NCI-H1436 (cell line): ENCODE results near the gene DUSP22.
"Not testable (repeated sequence)": the region's sequence is repeated elsewhere in the genome, so short reads cannot be mapped to it uniquely, and the experiment has no call there.

Experiments
- DNase-seq: peaks from one replicate; lab custom pipeline; 2025; lab: John Stamatoyannopoulos, UW

DUSP22 gene

DNA sequence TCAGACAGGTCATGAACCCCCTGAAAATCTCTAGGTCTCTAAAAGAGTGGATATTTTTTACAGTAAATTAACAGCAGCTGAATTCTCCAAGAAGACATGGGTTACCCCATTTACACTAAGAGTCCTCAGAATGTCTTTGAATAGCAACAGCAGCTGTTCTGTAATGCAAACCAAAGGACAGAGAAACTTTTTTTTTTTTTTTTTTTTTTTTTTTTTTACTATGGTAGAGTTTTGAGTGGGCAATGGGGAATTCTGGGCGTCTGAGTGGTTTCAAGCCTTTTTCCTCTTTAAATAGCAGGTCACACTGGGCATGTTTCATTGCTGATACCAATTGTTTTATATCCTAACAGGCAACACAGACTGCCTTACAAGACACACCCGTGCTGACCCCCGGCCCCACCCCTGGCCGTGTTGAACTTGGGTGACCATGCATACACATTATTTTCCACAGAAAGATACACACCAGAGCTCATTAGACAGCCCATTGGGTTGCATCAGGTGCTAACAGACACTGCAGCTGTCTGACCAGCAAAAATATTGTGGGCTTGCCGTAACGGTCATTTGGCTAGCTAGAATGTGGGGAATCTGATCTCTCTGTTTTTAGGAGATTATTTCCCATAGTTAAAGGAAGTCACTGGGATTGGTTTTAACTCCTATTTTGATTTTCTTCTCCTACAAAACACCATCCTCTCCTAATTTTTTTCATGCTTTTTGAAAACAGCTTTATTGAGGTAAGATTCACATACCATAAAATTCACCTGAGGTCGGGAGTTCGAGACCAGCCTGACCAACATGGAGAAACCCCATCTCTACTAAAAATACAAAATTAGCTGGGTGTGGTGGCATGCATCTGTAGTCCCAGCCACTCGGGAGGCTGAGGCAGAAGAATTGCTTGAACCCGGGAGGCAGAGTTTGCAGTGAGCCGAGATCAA is 72.6 kb downstream of the DUSP22 start:
- DNase-seq = no peak

DNA sequence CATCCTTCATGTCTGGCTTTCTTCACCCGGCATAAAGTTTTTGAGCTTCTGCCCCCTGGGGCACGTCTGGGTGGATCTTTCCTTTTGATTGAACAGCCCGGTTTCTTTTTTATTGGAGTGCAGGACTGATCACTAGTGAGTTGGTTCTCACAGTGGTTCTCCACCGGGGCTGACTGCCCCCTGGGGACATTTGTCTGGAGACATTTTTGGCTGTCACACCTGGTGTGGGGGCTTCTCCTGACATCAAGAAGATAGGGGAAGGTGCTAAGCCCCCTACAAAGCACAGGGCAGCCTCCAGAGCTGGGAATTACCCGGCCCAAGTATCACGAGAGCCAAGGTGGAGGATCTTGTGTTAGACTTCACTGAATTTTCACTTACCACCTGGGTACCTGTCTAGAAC is 73.5 kb downstream of the DUSP22 start:
- no peak for DNase-seq

DNA sequence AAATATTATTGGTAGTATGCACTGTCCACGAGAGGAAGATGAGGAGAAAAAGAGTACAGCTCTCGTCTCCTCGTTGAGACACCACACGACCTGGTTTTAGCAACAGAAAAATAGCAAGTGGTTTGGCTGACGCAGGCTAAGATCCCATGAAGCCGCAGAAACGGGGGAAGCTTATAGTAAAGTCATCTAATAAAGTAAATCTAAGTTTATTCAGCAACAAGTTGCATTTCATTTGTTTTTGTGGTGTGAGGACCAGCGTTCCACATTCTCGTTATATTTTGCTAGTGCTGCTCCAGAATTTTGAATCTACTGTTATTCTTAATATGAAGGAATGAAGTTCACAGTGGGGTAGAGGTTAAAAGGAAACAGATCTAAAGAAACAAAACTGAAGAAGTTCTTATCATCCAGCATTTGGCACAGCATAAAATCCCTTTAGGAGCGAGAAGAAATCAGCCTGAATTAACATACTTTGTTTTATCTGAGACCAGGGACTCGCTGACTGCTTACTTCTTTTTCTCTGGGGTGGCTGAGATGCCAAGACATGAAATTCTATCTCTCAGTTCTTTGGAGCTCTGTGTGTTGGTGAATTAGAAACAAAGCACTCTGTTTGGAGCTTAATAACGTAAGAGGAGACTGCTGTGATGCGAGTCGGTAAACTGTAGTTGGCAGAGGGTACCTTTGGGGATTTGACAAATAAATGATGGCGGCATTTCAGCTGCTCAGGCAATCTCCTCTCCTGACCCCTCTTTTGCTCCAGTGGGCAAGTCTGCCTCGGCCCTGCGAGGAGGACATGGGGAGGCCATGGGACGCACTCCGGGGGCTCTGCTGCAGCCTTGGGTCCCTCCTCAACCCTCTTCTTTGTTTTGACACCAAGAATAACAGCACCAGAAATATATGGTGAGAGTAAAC is 74.4 kb downstream of the DUSP22 start:
- DNase-seq = no peak

DNA sequence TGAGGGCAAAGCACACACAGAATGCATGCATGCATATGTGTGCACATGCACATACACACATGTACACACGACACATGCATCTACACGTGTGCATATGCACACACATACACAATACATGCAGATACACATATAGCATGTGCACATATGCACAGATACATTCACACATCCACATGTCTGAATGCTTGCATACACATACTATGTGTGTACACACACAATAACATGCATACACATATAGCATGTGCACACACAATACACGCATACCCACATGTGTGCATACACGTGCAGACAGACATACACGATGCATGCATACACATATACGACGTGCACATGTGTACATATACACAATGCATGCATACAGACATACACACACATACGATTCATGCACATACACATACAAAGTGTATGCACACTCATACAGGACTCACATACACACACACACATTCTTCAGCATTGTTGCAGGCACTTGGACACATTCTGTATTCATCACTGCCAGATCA is 75.1 kb downstream of the DUSP22 start:
- DNase-seq = no peak

DNA sequence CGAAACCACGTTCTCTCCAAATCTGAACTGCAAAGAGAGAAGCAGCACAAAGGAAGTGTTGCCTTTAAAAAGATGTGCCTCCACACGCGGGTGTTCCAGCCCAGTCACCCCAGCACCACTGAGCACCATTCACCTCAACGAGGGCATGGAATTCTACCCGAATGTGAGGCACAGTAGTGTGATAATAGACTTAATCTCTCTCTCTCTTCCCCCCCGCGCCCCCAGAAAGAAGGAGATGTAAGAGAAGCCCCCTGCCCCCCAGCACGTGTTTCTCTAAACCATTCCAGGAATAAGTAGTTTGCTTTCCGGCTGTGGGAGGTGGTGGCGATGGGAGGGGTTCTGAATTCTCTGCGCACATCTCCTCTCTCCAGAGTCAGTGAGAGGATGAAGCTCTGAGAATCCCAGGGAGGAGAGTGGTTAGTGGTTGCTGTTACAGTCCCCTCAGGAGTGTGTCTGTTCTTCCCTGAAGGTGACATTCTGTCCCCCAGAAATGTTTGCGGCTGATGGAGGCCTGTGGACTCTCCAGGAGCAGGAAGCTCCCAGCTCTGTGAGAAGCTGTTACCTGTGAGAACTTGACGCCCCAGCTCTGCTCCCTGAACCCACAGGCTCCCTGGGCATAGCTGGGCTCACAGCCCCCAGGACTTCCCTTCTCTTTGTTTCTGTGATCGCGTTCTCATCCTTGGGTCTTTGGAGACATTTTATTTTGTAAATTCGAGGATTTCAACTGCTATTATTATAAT is 75.8 kb downstream of the DUSP22 start:
- DNase-seq = no peak

DNA sequence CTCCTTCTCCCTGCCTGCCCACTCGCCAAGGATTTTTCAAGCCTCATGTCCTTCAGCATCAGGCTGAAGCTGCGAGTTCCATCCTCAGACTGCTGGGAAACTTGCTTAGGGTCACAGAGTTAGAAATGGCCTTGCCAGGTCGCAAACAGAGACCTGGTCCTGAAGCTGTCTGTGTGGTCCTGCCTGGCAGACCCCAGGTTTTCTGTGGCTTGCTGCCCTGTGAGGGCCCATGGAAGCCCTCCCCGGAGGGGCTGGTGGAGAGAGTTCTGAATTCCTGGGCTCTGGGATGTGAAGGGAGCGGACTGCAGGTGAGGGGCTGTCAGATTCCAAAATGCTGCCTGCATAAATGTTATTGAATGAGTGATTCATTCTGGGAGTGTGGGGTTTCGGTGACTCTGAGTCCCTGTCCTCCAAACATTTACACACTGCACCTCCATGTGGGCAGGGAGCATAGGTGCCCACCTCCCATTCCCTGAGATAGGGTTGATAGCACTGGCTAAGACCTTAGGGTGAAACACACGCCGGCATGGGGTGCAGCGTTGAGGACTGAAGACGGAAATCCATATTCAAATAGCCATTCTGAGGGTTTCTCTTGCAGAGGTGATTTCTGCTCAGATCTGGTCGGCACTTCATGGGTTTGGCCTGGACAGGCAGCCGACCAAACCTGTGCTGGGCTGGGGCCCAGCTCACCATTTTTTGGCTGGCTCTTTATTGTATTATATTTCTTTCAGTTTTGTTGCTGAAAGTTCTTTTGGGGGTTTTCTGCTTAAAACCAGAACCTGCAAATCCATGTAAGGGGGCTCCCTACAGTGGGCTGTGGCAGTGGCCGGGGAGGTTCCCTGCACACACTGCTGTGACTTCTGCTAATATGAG is 77.5 kb downstream of the DUSP22 start:
- DNase-seq = no peak

DNA sequence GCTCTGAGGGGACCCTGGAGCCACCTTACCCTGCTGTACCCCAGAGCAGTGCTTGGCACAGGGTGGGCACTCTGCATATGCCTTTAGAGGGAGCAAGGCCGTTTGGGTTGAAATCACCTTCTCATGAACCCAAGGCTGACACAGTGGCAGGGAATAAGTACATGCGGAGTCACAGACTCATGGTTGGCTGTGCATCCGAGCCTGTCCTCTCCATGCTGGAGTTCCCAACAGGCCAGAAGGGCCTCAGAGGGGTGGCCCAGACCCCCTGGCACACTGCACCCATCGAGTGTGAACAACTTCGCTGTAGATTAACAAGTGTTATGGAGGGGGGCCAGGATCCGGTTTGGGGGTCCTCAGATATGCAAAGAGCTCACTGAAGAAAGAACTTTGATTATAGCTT is 78.3 kb downstream of the DUSP22 start:
- DNase-seq = no peak

DNA sequence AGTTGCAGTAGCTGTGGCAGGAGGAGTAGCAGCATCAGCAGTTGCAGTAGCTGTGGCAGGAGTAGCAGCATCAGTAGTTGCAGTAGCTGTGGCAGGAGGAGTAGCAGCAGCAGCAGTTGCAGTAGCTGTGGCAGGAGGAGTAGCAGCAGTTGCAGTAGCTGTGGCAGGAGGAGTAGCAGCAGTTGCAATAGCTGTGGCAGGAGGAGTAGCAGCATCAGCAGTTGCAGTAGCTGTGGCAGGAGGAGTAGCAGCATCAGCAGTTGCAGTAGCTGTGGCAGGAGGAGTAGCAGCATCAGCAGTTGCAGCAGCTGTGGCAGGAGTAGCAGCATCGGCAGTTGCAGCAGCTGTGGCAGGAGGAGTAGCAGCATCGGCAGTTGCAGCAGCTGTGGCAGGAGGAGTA is 79.6 kb downstream of the DUSP22 start:
- DNase-seq = not testable (repeated sequence)

DNA sequence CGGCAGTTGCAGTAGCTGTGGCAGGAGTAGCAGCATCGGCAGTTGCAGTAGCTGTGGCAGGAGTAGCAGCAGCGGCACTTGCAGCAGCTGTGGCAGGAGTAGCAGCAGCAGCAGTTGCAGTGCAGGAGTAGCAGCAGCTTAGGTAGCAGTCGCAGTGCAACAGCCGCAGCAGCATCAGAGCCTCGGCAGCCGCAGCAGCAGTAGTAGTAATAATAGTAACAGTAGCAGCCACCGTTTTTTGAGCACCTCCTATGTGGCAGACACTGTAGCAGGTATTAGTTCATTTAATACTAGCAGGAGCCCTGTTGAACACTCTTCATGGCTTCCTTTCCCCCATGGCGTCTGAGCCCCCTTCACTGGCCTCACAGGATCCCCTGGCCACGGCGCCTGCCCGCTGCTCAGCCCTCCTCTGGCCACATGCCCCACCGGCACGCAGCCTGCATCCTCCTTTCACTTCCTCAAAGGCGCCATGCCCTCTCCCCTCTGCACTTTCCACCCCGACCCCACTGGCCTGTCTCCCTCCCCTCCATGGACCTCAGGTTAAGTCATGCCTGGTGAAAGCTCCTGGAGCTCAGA is 80.1 kb downstream of the DUSP22 start:
- DNase-seq = no peak

DNA sequence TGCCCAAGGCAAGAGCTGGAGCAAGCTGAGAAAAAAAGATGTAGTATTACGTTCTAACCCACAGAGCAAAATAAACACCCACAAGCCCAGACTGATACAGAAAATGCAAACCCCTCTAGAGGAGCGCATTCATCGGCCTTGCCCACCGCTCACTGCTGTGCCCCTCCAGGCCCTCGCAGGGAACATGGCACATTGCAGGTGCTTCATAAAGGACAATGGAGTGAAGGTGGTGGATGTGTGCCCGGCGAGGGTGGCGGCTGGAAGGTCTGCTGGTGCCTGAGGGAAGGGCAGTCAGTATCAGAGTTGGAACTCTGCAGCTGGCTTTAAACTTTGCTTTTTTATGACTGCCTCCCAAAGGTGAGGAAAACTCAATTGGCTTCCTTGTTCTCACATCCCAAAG is 80.7 kb downstream of the DUSP22 start:
- DNase-seq = no peak

DNA sequence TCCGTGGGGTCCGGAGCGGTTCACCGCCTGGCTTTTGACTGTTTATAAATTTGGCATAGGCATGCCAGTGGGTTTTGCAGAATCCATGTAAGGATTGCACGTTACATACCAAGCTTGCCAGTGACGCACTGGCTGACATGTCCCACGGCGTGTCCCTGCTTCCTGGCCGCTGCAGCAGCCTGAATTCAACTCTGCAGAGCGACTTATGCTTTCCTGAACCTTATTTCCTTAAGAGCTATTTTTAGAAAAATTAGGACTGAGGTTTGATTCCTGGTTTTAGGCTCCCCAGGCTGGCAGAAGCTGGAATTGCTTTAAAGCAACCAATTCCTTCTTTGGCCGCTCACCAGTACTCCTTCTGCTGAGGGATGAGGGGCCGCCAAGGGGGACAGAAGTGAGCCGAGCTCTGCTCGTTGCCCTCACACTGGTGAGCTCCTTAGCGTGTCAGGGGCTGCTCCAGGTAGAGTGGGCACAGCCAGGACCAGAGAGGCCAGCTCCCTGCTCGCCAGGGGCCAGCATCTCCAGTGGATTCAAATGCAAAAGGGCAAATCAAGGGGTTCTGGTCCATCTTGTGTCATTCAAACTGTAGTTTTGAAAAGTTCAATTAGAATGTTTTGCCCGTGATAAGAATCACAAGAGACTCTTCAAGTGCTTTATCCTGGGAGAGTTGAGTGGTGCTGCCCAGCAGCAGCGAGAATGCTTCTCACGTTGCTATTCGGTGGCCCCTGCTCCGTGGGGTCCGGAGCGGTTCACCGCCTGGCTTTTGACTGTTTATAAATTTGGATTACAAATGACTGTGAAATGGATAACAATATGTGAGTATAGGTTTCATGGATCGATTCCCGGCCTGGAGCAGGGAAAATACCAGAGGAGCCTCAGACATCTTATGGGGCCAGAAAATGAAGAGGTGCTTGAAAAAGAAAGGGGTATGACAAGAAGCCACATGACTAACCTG is 81.8 kb downstream of the DUSP22 start:
- DNase-seq = no peak

DNA sequence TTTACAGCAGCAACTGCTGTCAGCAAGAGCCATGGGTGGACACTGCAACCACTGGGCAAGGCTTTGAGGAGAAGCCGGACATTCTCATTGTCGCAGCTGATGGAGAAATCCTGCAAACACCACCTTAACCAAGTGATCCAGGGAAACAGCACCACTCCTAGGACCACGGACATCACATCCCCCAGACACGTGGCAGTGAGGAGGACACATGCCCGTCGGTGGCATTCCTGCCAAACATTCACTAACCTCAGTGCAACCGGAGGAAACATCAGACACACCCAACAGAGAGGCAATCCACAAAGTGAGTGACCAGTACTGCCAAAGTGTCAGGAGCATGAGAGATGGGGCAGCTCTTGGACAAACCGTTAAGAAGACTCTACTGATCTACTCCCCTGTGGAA is 82.7 kb downstream of the DUSP22 start:
- no peak for DNase-seq

DNA sequence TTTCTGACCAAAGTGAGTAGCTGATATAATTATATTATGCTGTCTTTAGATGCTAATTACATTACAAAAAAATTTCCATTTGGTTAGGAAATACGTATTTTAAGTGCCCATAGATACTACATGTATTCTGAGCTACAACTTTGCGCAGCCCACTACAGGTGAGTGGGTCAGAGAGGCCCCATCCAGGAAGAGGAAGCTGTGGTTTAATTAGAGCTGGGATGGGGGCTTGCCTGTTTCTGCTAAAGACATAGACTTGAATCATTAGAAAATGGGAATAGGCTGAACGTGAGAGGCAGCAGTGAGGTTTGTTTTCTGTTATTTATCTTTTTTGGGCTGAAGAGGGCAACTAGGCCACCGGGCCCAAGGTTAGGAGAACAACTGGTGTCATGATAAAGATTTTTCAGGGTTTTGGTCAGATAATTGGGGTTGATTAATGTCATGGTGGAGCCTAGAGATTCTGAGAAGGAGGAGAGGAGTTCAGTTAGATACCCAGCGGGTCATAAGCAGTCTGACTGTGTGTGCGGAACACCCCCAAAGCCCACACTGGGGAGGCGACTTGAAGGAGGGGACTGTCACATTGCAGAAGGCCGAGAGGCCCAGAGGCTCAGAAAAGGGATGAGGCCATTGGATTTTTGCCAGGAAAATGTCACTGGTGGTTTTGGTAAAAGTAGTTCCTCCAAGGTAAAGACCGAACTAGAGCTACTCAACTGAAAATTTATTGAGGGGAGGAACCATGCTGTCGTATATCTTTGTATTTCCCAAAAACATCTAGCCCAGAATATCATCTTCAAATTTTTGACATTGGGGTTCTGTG is 84.7 kb downstream of the DUSP22 start:
- no peak for DNase-seq

DNA sequence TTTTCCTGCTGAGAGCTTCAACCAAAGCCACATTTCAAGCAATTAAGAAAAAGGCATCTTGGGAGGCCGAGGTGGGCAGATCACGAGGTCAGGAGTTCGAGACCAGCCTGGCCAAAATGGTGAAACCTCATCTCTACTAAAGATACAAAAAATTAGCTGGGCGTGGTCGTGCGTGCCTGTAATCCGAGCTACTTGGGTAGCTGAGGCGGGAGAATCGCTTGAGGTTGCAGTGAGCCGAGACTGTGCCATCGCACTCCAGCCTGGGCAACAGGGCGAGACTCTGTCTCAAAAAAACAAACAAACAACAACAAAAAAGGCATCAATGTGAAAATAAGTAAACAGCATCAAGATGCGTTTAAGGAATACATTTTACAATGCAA is 85.3 kb downstream of the DUSP22 start:
- not testable (repeated sequence) for DNase-seq

DNA sequence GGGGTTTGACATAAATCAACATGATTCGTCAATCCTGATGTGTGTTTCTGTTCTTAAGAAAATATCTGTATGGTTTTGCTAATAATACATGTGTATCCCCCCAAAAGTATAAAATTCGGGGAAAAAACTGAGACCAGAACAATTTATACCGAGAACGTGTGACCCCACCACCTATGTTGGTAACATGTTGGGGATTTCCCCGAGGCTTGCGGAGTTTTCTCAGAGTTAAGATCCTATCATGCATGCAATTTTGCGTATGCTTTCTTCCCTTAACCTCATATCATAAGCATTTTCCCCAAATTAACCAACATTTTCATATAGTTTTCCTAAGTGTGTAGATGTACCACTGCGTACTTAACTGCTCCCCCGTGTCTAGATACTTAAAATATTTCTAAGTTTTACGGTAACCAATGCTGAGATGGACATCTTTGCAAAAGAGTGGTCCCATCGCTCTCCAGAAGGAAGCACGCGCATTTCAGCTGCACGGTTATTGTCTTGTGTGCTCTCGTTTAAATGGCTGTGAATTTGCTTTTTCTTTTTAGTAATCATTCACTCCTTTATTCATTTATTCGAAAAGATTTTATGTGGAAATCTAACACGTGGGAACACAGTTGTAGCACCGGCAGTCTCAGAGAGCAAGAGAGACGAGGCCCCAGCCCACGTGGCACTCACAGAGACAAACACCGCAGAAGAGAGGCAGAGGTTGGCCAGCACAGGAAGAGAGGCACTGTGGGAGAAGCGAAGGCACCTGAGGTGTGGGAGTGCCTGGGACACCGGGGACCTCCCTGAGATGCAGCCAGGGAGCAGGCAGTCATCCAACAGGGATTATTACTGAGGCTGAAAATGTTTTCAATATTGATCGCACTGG is 86.0 kb downstream of the DUSP22 start:
- DNase-seq = no peak

DNA sequence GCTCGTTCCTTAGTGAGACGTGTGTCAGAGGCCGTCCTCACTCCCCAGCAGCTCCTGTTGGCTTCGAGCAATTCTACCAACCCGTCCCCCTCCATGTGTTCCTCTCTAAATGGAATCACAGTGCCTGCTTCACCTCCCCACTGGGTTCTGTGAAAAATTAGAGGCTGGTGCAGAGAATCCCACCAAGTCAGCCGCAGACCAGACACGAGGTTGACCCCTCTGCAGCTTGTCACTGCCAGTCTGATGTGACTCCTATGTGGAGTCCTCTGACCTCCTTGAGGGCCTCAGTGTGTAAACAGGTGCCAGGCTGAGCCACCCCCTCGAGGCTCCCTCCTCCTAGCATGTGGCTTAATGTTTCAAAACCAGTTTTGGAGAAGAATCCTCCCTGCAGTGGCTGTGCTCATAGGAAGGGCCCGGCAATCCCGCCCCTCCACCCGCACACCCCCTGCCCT is 86.7 kb downstream of the DUSP22 start:
- no peak for DNase-seq

DNA sequence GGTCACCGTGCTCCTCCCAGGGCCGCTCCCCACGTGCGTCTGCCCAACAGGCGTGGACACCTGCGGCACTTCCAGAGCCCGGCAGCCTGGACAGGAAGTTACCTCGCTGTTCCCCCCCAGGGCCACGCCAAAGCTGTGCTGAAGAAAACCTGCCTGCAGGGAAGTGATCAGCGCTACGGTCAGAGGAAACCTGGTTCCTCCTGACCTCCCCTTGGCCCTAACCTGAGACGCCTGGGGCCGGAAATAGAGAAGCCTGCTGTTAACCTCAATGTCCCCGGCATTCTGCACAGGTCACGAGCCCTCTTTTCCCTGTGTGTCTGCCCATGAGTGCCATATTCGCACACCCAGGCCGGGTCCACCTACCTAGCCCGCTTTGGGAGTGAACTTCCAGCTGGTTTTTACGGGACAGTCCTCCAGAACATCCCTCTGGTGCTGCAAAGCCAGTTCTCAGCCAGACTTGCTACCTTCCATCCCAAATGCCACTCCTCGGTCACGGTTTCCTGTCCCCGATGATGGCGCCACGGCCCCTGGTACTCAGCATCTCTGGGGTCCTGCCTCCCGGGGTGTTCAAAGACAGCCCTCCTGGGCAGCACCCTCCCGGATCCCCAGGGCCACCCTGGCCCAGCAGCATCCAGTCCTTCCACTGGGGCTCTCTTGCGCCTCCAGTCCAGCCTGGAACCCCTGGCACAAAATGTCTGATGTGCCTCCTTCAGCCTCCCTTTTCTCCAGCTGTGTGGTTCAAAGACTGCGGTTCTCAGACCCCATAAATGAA is 87.3 kb downstream of the DUSP22 start:
- DNase-seq = no peak
